GM21825 (cell line): ENCODE results near the gene CMIP.

Source experiments
- ATAC-seq: cut with Tn5 transposase; IDR thresholded peaks from one replicate; pipeline ENCODE4 v1.9.1; 2021; ENCODE audit warnings: mild to moderate bottlenecking, moderate library complexity; ENCODE audit not compliant: unreplicated experiment

The CMIP gene

DNA sequence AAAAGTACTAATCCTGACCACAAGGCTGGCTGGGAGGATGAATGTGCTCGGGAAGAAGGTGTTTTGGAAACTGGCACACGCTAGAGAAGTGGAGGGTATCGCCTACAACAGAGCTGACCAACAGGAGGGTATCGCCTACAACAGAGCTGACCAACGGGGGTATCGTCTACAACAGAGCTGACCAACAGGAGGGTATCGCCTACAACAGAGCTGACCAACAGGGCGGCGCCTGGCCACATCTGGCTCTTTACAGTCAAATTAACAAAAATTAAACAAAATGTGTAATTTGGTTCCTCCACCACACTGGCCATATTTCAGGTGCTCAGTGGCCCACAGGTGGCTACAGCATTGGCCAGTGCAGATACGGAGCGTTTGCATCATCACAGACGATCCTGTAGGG, 153.5 kb downstream of the CMIP start:
- ATAC-seq: no peak

DNA sequence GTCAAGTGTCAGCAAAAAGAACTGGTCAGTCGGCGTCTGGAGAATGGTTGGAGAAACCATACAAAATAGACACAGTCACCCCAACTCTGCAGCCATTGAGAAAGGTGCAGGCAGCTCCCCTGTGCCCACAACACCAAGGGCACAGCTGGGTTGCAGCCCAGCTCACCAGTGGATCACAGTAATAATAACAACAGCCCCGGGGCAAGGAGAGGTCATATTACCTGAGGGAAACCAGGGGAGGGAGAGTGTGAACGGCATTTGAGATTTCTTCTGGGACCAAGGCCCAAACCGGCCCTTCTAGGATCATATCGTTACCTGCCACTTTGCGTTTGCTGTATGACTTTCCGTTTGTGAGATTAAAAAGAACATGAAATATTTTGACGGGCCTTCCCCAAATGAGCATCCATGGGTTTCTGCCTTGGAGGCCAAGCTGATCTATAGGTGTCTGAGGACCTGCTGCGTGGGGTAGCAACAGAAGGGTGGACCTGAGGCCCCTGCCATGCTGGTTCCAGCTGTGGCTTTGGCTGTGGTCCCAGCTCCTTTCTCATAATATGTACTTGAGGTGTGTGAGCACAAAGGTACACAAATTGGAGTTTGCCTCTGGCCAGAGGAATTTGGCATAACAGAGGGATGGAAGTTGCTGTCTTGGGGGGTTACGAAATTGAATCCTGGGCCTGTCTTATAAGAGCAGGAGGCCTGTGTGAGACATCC, 154.6 kb downstream of the CMIP start:
- ATAC-seq: no peak

DNA sequence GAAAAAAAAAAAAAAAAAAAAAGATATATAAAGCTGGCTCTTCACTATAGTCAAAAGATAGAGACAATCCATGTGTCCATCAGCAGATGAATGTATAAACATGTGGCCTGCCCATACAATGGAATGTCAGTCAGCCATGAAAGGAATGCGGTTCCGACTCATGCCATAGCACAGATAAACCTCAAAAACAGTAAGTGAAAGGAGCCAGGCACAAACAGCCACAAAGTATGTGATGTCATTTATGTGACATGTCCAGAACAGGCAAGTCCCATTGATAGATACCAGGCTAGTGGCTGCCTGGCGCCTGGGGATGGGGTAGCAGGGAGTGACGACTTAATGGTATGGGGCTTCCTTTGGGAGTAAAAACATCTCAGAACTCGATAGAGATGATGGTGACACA, 155.7 kb downstream of the CMIP start:
- ATAC-seq: no peak

DNA sequence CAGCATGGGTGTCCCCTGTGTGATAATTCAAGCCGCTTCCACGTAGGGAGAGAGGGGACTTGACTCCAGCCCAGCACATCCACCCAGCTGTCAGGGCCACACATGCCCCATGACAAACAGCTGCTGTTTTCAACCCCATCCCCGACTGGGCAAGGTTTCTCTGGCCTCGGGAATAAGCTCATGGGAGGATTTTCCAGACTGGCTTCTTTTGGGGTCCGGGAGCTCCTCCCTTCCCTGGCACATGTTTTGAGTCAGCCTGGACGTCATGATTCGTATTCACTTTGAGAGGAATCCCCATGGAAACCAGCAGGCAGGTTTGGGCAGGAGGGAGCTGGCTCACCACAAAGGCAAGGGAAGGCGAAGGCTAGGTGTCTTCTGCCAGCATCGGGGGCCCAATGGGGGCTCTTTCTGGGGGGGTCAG, 156.4 kb downstream of the CMIP start:
- ATAC-seq: no peak

DNA sequence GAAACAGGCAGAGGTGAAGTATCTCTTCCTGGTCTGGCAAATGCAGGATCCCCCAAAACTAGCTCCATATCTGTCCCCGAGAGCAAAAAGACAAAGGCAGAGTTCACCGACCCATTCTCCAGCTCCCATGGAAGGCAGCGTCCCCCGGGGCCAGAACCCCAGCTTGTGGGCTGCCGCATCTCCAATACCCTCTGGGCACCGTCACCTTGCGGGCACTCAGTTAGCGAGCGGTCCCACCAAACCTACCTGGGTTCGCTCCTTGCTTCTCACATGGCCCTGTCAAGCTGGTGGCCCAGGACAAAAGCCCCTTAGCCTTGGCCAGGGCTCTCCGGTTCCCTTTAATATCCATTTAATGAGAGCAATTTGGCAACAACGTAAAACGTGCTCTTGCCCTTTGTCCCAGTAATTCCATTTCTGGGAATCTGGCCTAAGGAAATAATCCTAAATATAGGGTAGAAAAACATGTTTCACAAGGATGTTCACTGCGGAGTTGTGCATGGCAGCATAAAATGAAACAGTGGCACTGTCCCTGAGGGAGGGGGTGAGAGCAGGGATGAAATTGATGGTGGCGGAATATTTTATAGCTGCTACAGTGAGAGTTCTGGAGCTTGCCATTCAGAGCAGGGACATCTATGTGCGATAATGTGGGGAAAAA, 157.1 kb downstream of the CMIP start:
- no peak for ATAC-seq

DNA sequence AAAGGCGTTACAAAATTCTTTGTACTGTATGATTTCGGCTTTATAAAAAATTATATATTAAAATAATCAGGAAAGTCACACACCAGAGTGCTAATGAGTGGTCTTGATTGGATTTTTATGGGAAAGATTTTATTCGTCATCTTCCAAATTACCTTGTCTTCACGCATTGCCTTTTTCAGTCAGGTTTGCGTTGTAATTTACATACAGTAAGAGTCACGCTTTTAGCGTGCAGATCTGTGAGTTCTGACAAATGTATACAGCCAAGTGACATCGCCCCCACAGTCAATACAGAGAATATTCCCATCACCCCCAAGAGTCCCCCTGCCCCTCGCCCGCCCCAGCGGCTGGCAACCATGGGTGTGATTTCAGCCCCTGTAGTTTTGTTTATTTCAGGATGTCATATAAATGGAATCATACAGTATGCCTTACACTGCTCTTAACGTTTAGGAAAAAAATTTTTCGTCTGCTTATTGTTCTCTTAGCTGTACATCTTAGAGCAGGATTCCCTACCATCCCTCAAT, 157.7 kb downstream of the CMIP start:
- ATAC-seq: no peak

DNA sequence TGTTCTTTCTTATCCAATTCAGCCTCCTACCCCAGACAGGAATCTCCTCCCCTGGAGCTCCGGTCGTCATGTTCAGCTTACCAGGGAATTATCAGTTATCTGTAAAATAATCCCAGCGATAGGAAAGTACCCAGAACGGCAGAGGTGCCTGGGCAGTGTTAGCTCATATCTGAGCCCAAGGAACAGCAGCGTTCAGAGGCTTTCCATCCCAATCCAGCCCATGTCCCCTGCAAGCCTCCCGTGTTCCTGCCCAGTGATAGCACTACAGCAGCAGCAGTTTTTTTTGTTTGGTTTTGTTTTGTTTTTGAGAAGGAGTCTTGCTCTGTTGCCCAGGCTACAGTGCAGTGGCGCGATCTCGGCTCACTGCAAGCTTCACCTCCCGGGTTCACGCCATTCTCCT, 158.2 kb downstream of the CMIP start:
- no peak for ATAC-seq

DNA sequence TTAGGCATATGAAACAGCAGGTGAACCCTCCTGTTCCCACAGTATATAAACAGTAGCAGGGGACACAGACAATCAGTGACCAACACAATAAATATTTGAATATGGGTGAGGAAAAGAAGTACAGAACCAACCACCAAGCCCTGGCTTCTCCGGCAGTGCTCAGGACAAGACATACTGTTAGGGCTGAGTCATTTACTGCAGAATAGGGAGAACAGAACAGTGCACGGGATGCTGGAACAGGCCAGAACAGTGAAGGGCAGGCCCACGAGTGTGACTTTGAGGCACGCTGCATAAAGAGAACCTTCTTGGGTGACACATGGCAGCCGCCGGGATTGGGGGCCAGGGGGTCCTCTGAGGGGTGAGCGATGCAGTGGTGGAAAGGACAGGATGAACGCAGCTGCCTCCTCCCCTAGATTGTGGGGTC, 160.4 kb downstream of the CMIP start:
- ATAC-seq: no peak

DNA sequence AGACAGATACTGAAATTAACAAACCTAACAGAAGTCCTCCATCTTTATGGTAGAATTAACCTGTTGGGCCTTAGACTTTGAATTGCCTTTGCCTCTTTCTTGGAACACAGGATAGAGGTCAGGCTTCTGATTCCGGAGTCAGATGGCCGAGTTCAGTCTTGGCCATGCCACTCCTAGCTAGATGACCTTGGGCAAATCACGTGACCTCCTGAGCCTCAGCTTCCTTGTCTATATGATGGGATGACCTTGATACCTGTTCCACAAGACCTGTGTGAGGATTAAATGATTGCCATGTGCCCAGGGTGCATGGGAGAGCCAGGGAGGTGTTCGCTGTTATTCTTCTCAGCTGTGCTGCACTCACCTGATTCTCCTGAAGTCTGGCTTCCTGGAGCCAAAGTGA, 161.4 kb downstream of the CMIP start:
- ATAC-seq: no peak

DNA sequence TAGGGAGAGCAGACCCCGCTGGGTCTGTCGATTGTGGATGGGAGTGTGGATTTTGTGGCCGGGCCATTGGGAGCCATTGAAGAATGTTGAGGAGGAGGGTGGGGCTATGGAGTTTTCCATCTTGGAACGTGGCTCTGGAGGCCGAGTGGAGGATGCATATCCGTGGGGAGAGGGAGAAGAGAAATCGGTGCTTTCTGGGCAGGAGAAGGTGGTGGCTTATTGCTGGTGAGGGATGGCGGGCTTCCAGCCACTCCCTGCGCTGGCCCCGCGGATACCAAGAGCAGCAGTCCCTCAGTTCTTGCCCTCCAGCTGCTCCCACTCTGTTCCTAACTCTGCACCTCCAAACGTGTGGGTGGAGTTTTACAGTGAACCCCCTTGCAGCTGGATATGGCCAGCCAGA, 162.4 kb downstream of the CMIP start:
- no peak for ATAC-seq

DNA sequence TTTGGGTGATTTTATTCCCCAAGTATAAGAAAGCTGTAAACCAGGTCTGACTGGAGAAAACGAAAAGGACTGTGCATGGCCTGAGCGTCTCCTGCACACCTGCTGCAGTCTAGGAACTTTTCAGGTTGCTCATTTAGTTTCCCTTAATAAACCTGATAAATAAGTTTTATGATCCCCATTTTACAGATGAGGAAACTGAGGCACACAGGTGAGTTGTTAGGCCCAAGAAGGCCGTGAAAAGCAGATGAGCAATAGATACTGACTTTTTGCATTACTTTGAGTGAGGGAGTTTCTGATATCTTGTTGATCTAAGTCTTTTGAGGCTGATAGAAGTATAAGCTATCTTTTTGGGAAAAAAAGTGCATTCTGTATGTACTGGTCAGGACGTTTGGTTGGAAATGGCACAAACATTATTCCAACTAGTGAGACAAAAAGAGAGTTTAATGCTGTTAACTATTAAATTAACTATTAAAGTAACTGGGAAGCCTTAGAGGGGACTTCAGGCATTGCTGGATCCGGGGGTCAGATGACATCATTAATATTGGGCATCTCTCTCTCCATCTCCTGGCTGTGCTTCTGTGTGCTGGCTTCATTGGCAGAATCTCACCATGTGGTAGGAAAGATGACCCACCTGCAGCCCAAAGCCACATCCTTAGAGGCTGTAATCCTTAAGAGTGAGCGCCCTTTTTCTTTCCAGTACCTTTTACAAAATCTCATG, 163.4 kb downstream of the CMIP start:
- ATAC-seq: no peak

DNA sequence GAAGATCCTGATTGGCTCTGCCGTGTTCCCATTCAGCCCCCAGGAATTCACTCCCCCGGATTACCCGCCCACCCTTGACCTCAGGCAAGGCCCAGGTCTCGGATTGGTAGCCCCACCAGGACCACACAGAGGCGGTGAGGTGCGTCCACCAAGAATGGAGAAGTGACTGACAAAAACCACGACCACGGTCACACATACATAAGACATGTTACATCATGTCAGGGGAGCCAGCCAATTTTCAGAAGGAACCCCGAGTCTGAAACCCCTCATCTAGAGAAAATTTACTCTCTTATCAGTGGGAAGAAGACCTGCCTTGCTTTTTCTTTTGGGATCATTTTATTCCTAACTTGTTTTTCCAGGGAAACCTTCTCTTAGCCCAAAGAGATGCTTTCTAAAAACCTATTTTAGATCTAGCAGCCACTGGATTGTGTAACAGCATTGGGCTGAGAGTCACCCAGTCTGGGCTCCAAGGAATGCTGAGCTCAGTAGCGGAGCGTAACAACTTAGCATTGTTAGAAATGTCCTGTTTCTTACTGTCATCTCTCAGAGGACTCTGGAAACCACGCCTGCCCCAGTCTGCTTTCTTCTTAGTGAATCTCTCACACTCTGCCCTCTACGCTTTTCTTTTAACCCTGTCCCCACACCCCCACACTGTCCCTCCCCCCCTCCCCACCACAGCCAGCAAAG, 164.1 kb downstream of the CMIP start:
- no peak for ATAC-seq

DNA sequence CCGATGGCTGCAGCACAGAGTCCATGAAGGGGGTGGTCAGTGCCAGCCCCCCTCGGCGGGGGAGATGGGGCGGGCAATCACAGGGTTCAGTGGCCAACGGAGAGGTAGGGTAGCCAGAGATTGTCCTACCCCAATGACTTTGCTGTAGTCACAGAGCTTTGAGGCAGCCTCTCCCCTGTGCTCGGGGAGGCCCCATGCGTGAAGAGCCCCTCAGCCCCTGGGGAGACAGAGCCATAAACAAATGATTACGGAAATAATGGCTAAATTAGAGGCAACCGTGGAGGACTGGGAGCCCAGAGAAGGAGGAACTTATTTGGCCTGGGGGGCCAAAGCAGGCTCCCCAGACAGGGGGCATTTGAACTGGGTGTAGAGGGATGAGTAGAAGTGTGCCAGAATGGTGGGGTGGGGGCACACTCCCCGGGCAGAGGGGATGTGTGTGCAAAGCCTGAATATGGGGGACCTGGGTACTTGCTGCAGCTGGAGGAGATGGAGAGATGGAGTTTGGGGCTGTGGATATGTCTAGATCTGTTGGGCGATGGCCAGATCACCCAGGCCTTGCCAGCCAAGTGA, 164.8 kb downstream of the CMIP start:
- ATAC-seq: no peak

DNA sequence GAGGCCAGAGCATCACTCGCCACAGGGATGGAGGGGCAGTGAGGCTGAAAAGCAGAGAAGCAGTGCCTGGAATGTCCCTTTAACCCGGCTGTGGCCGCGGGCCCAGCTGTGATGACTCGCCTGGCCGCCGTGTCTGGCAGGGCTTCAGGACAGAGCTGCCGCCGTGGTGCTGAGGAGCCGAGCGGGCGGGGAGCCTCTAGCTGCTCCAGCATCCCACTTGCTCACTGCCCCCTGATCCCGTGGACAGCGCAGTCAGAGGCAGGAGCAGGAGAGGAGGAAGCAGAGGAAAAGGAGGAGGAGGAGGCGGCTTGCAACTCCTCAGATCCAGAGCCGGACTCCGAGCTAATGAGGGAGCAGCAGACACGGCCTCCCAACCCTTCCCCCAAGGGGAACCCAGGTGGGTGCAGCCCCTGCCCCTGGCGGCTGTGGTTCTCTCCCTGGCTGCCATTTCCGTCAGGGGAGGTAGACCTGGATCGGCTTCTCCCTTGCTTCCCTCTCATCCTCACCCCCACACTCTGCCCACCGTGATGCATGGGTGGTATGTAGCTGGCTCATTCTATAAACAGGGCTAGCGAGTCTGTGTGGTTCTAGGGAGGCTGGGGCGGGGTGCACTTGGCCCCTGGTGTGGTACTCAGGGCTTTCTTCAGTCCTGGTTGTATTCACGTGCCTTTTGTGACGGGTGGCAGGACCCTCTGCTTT, 165.7 kb downstream of the CMIP start:
- no peak for ATAC-seq

DNA sequence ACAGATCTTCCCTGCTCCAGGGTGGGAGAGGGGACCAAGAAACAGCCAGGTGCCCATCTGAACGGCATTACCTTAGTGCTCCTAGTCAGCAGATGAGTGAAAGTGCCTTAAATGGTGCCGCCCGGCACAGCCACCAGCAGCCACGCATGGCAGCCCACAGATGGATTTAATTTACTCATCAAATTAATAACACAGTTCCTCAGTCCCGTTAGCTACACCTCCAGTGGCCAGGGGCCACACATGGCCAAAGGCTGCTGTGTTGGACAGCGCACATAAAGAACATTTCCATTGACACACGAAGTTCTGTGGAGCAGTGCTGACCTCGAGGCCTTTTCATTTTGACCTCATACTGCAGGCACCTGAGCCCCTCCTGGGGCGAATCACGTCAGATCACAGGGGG, 166.3 kb downstream of the CMIP start:
- no peak for ATAC-seq

DNA sequence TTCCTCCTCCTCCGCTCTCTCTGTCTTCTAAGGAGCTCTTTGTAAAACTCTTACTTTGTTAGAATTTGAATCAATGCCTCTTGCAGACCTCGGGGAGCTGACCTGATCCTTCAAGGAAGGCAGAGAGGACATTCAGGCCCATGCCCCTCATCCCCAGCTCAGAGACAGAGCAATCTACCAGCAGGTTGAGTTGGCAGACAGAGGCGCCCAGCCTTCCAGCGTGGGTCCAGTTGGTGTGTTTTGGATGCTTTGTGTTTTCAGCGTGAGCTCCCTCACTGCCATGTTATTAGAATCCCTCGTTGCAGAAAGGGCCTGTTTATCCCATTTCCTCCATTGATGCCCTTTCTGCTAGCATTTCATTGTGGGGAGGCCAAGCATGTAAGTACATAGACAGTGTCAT, 167.1 kb downstream of the CMIP start:
- no peak for ATAC-seq

DNA sequence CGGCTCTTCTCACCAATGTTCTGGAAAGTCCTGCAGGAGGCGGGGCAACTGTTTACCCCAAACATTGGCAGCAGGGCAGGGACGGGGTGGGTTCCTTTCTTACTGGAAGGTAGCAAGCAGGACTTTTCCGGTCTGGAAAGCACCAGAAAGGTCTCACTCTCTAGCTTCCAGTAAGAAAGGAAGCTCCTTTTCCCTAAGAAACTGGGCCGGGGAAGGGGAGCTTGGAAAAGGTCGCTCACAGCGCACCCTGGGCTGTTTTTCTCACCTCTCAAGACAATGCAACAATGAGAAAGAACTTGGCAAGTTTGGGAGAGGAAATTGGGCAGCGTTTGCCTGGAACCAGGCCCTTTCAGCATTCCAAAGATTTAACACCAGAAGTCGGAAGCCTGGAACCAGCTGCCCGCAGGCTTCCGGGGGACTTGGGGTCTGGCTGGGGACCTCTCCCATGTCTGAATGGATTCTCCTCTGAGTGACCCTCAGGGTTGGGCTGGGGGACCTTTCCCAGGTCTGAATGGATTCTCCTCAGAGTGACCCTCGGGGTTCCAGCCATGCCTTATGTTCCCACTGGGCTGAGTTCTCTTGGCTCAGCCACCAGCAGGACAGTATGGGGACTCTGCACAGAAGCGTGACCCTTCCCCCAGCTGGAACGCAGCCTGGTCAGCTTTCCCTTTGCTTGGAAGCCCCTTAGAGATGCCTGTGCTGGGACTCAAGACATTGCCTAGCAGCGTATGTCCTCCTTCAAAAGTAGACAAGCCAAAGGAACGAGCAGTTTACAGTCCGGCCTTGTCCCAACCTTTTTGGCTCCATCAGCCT, 167.9 kb downstream of the CMIP start:
- ATAC-seq: no peak

DNA sequence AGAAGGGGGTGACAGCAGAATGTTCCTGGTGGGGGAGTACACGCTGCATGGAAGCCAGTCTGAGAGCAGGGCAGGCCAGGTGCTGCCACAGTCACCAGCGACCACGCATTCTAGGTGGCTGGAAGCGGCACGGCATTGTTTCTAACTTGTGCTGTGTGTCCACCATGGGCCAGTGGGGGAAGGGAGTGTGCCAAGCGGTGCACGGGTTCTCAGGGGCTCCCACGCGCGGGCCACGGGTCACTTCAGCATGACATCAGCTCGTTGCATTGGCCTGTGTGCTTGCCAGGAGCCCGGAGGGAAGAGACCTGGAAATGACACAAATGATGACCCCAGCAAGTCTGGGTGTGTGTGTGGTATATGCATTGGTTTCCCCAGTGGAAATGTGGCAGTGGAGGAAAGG, 169.6 kb downstream of the CMIP start:
- ATAC-seq: no peak

DNA sequence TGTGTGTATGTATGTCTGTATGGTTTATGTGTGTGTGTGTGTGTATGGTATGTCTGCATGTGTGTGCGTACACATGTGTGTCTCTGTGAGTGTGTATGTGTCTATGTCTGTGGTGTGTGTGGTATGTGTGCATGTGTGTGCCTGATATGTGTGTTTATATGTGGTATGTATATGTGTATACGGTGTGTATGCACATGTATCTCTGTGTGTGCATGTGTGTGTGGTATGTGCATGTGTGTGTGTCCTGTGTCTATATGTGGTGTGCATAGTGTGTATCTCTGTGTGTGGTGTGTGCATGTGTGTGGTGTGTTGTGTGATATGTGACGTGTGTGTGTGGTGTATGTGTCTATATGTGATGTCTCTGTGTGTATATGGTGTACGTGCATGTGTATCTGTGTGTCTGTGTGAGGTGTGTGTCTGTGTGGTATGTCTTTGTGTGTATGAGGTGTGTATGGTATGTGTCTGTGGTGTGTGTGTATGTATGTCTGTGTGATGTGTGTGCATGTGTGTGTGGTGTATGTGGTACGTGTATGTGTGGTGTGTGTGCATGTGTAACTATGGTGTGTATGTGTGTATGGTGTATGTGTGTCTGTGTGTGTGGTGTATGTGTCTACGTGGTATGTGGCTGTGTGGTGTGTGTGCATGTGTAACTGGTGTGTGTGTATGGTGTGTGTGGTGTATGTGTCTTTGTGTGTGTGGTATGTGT, 170.2 kb downstream of the CMIP start:
- ATAC-seq: no peak
